Endothelial cell (in vitro differentiated cells): ENCODE measurements around the gene TBC1D9. TPM values are rescaled to one million over a fixed set of nuclear protein-coding genes. Genes with fewer than 3 reads are reported as not detected.
A peak's percentile ranks its signal among the peaks of the same experiment; 100 is the strongest.

Experiments used
- DNase-seq: peaks from one replicate; pipeline ENCODE4 v3.0.0; 2021; ENCODE audit warnings: low spot score
- H3K27ac Mint-ChIP-seq: one replicate; pipeline ENCODE4 v1.8.0; 2021; ENCODE audit warnings: mixed read lengths, inconsistent platforms; ENCODE audit not compliant: unreplicated experiment
- H3K27me3 Mint-ChIP-seq: one replicate; pipeline ENCODE4 v1.8.0; 2021; ENCODE audit warnings: mild to moderate bottlenecking, moderate library complexity, mixed read lengths, inconsistent platforms; ENCODE audit not compliant: unreplicated experiment
- H3K36me3 Mint-ChIP-seq: one replicate; pipeline ENCODE4 v1.8.0; 2021; ENCODE audit warnings: mild to moderate bottlenecking, low read depth, mixed read lengths, inconsistent platforms; ENCODE audit not compliant: unreplicated experiment
- H3K4me1 Mint-ChIP-seq: one replicate; pipeline ENCODE4 v1.8.0; 2021; ENCODE audit warnings: mild to moderate bottlenecking, mixed read lengths, inconsistent platforms; ENCODE audit not compliant: unreplicated experiment
- H3K4me3 Mint-ChIP-seq: one replicate; pipeline ENCODE4 v1.8.0; 2021; ENCODE audit warnings: mild to moderate bottlenecking, mixed read lengths, inconsistent platforms; ENCODE audit not compliant: unreplicated experiment
- H3K9me3 Mint-ChIP-seq: one replicate; pipeline ENCODE4 v1.8.0; 2021; ENCODE audit warnings: mixed read lengths, inconsistent platforms; ENCODE audit not compliant: unreplicated experiment
- CTCF ChIP-seq: fragments of 200-600 bp; sonication (generic); IDR thresholded peaks from one replicate; pipeline ENCODE4 v1.5.0; 2021; ENCODE audit warnings: antibody characterized with exemption; ENCODE audit not compliant: unreplicated experiment
- total RNA-seq: library from RNA; stranded (reverse); fragmentation: NEBNext Ultra II Directional; extraction: Animal tissue kit (Norgen Biotek cat#: 25700); gene quantifications from one replicate; pipeline ENCODE4 v1.2.1, GENCODE V29; 2021; ENCODE audit not compliant: unreplicated experiment

The TBC1D9 gene
- total RNA-seq, 1 donor from 2014 or later: 25.5 TPM

- peak overlapping the region; percentile 45 for H3K4me3 Mint-ChIP-seq
- TF ChIP-seq CTCF: no peak
- peaks cover 12% of the 10 kb centered on the region for H3K36me3 Mint-ChIP-seq
- no peak for DNase-seq
- no peaks in the 10 kb centered on the region for H3K27me3 Mint-ChIP-seq
- peak overlapping the region; percentile 1 for H3K27ac Mint-ChIP-seq
- no peaks in the 10 kb centered on the region for H3K9me3 Mint-ChIP-seq
- H3K4me1 Mint-ChIP-seq: peaks cover 27% of the 10 kb centered on the region
These were observed 66.1 kb downstream of the TBC1D9 start for GRCh38 chr4:140690093-140690492.

- peaks cover 15% of the 10 kb centered on the region for H3K36me3 Mint-ChIP-seq
- no peak for TF ChIP-seq CTCF
- no peaks in the 10 kb centered on the region for H3K9me3 Mint-ChIP-seq
- H3K27me3 Mint-ChIP-seq: no peaks in the 10 kb centered on the region
- H3K4me3 Mint-ChIP-seq: peak overlapping the region; percentile 45
- no peak overlapping the region for H3K27ac Mint-ChIP-seq
- DNase-seq: no peak
- H3K4me1 Mint-ChIP-seq: peaks cover 27% of the 10 kb centered on the region
These were observed 66.6 kb downstream of the TBC1D9 start for GRCh38 chr4:140689623-140690022.

- Mint-ChIP-seq H3K27ac (peak overlapping the region; percentile 64), H3K27me3 (no peaks in the 10 kb centered on the region), H3K4me3 (no peak overlapping the region), H3K9me3 (no peaks in the 10 kb centered on the region), H3K4me1 (peaks cover 27% of the 10 kb centered on the region), H3K36me3 (peaks cover 15% of the 10 kb centered on the region)
- DNase-seq: no peak
- TF ChIP-seq CTCF: no peak
These were observed 67.2 kb downstream of the TBC1D9 start for GRCh38 chr4:140688711-140689598.

- no peak overlapping the region for H3K27ac Mint-ChIP-seq
- no peak overlapping the region for H3K4me3 Mint-ChIP-seq
- peaks cover 21% of the 10 kb centered on the region for H3K4me1 Mint-ChIP-seq
- TF ChIP-seq CTCF: no peak
- no peak for DNase-seq
- no peaks in the 10 kb centered on the region for H3K9me3 Mint-ChIP-seq
- peaks cover 20% of the 10 kb centered on the region for H3K36me3 Mint-ChIP-seq
- H3K27me3 Mint-ChIP-seq: no peaks in the 10 kb centered on the region
These were observed 69.4 kb downstream of the TBC1D9 start for GRCh38 chr4:140686796-140687195.

GRCh38 chr4:140684314-140684713 lies 71.9 kb downstream of the TBC1D9 start:
- no peak for DNase-seq
- TF ChIP-seq CTCF: no peak
- Mint-ChIP-seq H3K27me3 (no peaks in the 10 kb centered on the region), H3K4me1 (peaks cover 3% of the 10 kb centered on the region), H3K4me3 (no peak overlapping the region), H3K9me3 (no peaks in the 10 kb centered on the region), H3K36me3 (peaks cover 22% of the 10 kb centered on the region), H3K27ac (no peak overlapping the region)
